ENCODE results near the gene PDE4D.

DNA sequence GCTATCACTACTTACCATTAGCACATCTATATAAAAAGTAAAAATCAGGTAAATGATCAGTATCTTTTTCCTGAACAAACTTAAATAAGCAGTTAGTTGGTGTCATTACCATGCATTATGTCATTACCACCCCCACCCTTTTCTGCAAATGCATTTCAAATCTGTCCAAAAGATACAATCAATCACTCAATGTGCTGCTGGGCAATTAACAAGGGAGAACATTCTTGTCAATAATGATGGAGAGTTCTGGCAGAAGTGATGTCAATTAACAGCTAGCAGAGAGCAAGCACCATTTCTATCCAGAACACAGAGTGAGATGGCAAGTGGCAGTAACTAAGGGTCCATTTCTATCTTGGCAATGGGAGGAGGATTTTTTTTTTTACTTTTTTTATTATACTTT, 3.5 kb upstream of the PDE4D start:
- TF ChIP-seq, protein P1, sequence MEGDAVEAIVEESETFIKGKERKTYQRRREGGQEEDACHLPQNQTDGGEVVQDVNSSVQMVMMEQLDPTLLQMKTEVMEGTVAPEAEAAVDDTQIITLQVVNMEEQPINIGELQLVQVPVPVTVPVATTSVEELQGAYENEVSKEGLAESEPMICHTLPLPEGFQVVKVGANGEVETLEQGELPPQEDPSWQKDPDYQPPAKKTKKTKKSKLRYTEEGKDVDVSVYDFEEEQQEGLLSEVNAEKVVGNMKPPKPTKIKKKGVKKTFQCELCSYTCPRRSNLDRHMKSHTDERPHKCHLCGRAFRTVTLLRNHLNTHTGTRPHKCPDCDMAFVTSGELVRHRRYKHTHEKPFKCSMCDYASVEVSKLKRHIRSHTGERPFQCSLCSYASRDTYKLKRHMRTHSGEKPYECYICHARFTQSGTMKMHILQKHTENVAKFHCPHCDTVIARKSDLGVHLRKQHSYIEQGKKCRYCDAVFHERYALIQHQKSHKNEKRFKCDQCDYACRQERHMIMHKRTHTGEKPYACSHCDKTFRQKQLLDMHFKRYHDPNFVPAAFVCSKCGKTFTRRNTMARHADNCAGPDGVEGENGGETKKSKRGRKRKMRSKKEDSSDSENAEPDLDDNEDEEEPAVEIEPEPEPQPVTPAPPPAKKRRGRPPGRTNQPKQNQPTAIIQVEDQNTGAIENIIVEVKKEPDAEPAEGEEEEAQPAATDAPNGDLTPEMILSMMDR (conservative IDR thresholded peaks at IDR 0.05; ENCODE audit: low read depth, low read length), result no peak
- TF ChIP-seq EZH2phosphoT487 (IDR thresholded peaks at IDR 0.05; ENCODE audit: borderline replicate concordance, low read length), result no peak
